ENCODE data around the gene PYDC1.
"Not testable (repeated sequence)": the region's sequence is repeated elsewhere in the genome, so short reads cannot be mapped to it uniquely, and the experiment has no call there.

- not testable (repeated sequence) for TF ChIP-seq CTCF, POLR2A (IDR thresholded peaks at IDR 0.05)
Measured at GRCh38 chr16:31200111-31200510, 16.8 kb downstream of the PYDC1 start.
